Mucosa of descending colon (tissue), 3 donors: ENCODE results near the gene SPSB1. TPM values are rescaled to one million over a fixed set of nuclear protein-coding genes. Genes with fewer than 3 reads are reported as not detected.

Experiments
- ATAC-seq: fragments of 200-7000 bp; cut with Tn5 transposase; one replicate; pipeline ENCODE4 v1.9.1; 2020; ENCODE audit warnings: mild to moderate bottlenecking, moderate library complexity
- DNase-seq, 3 donors: peaks; one replicate each; pipeline ENCODE4 v3.0.0-alpha.2; 2020
- H3K36me3 ChIP-seq: fragments of 200-600 bp; one replicate; pipeline ENCODE4 v1.8.0; 2021; ENCODE audit warnings: low read depth, mild to moderate bottlenecking
- H3K4me1 ChIP-seq: fragments of 200-600 bp; one replicate; pipeline ENCODE4 v1.8.0; 2021; ENCODE audit warnings: low read depth, mild to moderate bottlenecking
- H3K4me3 ChIP-seq: fragments of 200-600 bp; one replicate; pipeline ENCODE4 v1.8.0; 2021; ENCODE audit warnings: mild to moderate bottlenecking
- H3K9me3 ChIP-seq: fragments of 200-600 bp; one replicate; pipeline ENCODE4 v1.8.0; 2021; ENCODE audit warnings: mild to moderate bottlenecking
- CTCF ChIP-seq: fragments of 200-600 bp; IDR thresholded peaks from one replicate; pipeline ENCODE4 v1.8.0; 2022; ENCODE audit warnings: antibody characterized with exemption, mild to moderate bottlenecking
- intact Hi-C, 2 donors: fragments of 100-400 bp; cut with DNase I in 1 of 2; cut with micrococcal nuclease in 1 of 2; formaldehyde crosslinking; loops; one replicate each; pipeline versions ENCODE4 v1.11.0 to v1.11.1; 2022; cut with DNase I, micrococcal nuclease
- total RNA-seq, 3 donors: library from RNA; stranded (reverse); fragmentation: NEBNext Ultra II Directional in 2 of 3; extraction: Animal tissue kit (Norgen Biotek cat#: 25700) in 2 of 3; gene quantifications; one replicate each; pipeline versions ENCODE4 v1.2.1 to v1.2.4, GENCODE V29; 2021 to 2023
- donor health status: DM: no; HTN: no; CAD: no; lungs with moderate emphysema.
- donor health status: DM: no; HTN: no; CAD: no.
- donor health status: DM: no; HTN: yes; CAD: no.

SPSB1 gene
- total RNA-seq, 3 donors from 2014 or later = 22.1 to 35.5 (median 26.1) TPM

- ATAC-seq (no peak), DNase-seq (peak in 1 of 3 donors; percentile 25)
- intact Hi-C loops = no loop called here
- H3K36me3 ChIP-seq = no peaks in the 10 kb centered on the region
- H3K4me3 ChIP-seq = no peak overlapping the region
- no peaks in the 10 kb centered on the region for H3K9me3 ChIP-seq
- no peak for TF ChIP-seq CTCF
- no peaks in the 10 kb centered on the region for H3K4me1 ChIP-seq
Measured at GRCh38 chr1:9262096-9262986, 30.4 kb upstream of the SPSB1 start.

- Histone ChIP-seq H3K4me3 (no peak overlapping the region), H3K36me3 (no peaks in the 10 kb centered on the region), H3K4me1 (no peaks in the 10 kb centered on the region), H3K9me3 (no peaks in the 10 kb centered on the region)
- peak in 1 of 3 donors; percentile 21 for DNase-seq
- ATAC-seq = no peak
- TF ChIP-seq CTCF = no peak
- intact Hi-C loops = no loop called here
Measured at GRCh38 chr1:9263276-9263855, 29.3 kb upstream of the SPSB1 start.

- no peak for TF ChIP-seq CTCF
- H3K4me3 ChIP-seq = no peak overlapping the region
- no peaks in the 10 kb centered on the region for H3K4me1 ChIP-seq
- DNase-seq = no peak
- H3K9me3 ChIP-seq = no peaks in the 10 kb centered on the region
- no peaks in the 10 kb centered on the region for H3K36me3 ChIP-seq
- no peak for ATAC-seq
- intact Hi-C loops = no loop called here
Measured at GRCh38 chr1:9263984-9264872, 28.5 kb upstream of the SPSB1 start.

DNA sequence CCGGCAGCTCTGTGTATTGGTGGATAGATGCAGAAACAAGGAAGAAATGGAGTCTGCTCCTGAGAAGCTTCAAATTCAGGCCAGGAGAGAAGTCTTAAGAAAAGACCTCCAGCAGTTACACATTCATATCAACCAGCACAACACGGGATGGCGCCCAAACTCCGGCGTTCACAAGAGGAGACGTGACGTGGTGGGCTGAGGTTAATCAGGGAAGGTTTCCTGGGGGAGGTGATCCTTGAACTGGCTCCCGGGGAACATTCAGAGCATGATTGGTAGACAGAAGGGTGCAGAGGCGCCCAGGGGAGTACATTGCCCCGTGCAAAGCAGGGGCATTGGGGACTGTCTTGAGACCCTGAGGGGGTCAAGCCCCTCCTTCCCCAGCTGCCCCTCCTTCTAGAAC, 27.7 kb upstream of the SPSB1 start:
- Histone ChIP-seq H3K4me1 (no peaks in the 10 kb centered on the region), H3K4me3 (no peak overlapping the region), H3K9me3 (no peaks in the 10 kb centered on the region), H3K36me3 (no peaks in the 10 kb centered on the region)
- no peak for TF ChIP-seq CTCF
- intact Hi-C loops = no loop called here
- ATAC-seq (no peak), DNase-seq (no peak)

- no peak for TF ChIP-seq CTCF
- intact Hi-C loops = no loop called here
Measured at GRCh38 chr1:9265968-9266367, 26.7 kb upstream of the SPSB1 start.

More at GRCh38 chr1:9265968-9266367, 26.7 kb upstream of the SPSB1 start:
- Histone ChIP-seq H3K36me3 (no peaks in the 10 kb centered on the region), H3K4me1 (peaks cover 3% of the 10 kb centered on the region), H3K4me3 (no peak overlapping the region), H3K9me3 (no peaks in the 10 kb centered on the region)
- DNase-seq (peak in 1 of 3 donors; percentile 24), ATAC-seq (no peak)
